Hematopoietic multipotent progenitor cell treated with erythropoietin and hydrocortisone succinate and interleukin-3 and kit ligand, for 8 days (in vitro differentiated cells): ENCODE data around the gene NOTUM.
A peak's percentile ranks its signal among the peaks of the same experiment; 100 is the strongest.

Experiments used
- DNase-seq: peaks from one replicate; pipeline ENCODE4 v3.0.0-alpha.2; 2015

Gene NOTUM

DNA sequence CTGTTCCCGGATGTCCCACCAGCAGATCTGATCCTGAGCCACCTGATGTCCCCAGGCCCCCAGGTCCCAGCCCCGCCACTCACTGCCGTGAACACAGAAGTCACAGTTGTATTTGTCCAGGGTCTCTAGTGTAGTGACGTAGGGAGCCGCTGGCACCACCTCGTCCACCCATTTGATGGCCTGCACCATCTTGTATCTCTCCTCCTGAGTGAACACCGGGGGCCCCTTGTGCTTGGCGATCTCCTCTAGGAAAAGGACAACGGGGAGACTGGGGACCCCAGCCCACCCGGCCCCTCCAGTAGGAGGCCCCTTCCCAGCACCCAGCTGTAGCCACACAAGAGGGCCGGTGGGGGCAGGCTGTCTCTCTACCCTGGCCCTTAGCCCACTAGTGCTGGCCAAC, 52.2 kb downstream of the NOTUM start:
- DNase-seq, result no peak

GRCh38 chr17:81907219-81908145, 53.5 kb downstream of the NOTUM start:
- no peak for DNase-seq

GRCh38 chr17:81906476-81907218, 54.3 kb downstream of the NOTUM start:
- no peak for DNase-seq

GRCh38 chr17:81905993-81906392, 55.0 kb downstream of the NOTUM start:
- DNase-seq, result no peak

DNA sequence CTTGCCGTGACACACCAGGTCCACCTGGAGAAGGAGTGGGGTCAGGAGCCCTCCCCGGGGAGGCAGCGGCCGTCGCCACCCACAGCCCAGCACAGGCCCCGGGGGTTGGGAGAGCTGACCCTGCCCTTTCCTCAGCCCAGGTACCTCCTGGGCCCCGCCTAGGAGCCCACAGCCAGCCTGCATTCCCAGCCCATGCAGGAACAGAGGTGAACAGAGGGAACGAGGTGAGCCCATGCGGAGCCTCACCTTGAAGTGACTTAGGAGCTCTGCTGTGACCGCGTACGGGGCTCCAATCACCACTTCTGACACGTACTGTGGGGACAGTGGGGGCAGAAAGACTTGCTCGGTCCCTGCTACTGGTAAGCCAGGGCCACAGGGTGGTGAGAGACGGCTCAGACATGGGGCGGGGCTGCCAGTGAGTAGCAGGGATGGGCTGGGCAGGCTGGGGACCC, 55.5 kb downstream of the NOTUM start:
- no peak for DNase-seq

DNA sequence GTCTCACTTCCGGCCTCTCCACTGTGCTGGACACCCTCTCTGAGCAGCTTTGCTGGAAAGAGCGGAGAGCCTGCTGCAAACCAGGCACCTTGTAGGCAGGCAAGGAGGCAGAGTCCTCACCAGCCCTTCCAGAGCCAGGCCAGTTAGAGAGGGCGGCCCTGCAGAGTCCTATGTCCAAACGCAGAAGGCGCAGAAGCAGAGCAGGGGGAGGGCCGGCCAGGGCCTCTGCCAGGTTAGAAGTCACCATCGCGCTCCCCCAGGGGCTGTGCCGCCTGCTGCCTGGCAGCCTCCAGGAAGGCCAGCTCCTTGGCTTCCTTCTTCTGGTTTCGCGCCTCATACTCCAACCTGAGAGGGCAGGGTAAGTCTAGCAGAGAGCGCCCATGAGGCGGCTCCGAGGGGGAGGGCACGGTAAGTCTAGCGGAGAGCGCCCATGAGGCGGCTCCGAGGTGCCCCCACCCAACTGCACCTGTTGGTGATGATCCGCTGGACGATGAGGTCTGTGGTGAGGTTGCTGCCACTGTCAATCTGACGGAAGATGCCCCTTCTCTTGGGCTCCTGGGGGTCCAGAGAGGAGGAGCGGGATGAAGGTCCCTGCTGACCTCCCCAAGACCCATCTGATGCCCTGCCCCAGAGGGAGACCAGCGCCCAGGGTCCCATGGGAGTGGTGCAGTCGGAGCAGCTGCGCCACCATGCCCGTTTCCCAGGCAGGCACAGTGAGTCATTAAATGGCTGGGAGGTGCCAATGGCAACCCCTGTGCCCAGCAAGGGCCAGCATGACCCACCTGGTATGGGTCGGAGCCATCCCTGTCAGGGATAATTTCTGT, 56.2 kb downstream of the NOTUM start:
- DNase-seq, result no peak

GRCh38 chr17:81903896-81904599, 56.9 kb downstream of the NOTUM start:
- no peak for DNase-seq

GRCh38 chr17:81903415-81903831, 57.6 kb downstream of the NOTUM start:
- no peak for DNase-seq

GRCh38 chr17:81902653-81903414, 58.2 kb downstream of the NOTUM start:
- peak; percentile 28 for DNase-seq
